NCI-H2029 treated with DMSO at 0.1 percent for 48 hours (cell line): ENCODE measurements around the gene BLACAT1.

ENCODE experiments used
- DNase-seq: peaks from one replicate; lab custom pipeline; 2025; lab: John Stamatoyannopoulos, UW

The BLACAT1 gene

DNA sequence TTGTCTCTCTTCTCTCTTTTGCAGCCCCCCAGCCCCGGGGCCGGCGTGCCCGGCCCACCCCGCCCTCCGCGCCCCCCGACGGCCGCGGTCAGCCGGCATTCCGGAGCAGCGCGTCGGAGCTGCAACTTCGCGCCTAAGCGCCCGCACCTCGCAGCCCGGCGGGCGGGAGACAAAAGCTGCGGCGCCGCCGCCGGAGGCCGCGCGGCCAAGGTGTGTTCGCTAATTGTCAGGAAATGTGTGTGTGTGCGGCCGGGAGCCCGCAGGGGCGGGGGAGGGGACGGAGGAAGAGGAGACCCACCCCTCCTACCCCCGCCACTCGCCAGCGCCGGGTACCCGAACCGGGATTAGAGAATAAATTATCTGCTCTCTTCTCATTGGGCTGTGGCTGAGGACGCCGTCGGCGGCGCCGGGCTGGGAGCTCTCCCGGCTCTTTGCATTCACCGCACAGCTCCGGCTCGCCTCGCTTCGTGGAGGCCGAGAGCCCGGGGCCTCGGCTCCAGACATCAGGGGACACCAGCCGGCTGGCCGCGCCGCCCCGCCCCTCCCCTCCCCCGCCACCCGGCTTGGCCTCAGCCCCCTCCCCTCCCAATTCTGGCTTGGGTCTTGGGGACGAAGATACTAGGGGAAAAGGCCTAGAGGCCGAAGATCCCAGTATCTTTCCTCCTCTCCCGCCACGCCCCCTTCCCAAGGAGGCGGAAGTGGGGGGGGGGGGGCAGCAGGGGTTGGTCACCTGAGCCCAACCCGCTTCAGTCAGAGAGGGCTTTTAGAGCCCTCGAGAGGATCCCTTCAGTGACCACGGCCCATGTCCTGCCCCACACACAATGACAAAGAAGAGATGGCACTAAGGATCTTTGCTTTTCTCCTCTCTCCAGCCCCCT is 1.3 kb upstream of the BLACAT1 start:
- peak; percentile 32 for DNase-seq

DNA sequence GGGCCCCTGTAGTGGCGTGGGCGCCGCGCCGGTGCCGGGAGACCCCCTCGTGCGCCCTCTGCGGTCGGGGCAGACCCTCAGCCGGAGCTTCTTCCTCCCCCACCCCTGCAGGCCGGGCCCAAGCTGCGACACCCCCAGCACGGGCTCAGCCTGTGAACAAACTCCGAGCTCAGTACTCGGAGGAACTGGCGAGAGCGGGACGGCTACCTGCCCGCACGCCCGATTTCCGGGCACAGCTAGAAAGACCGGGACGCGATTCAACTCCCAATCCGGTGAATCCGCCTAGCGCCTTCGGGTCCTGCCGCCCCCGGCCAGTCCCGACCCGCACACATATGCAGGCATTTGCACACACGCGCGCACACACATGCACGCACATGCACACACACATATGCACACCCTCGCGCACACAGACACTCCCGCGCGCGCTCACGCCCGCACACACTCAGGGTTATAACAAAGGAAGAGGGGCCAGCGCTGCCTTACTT is 580 bp upstream of the BLACAT1 start:
- no peak for DNase-seq

DNA sequence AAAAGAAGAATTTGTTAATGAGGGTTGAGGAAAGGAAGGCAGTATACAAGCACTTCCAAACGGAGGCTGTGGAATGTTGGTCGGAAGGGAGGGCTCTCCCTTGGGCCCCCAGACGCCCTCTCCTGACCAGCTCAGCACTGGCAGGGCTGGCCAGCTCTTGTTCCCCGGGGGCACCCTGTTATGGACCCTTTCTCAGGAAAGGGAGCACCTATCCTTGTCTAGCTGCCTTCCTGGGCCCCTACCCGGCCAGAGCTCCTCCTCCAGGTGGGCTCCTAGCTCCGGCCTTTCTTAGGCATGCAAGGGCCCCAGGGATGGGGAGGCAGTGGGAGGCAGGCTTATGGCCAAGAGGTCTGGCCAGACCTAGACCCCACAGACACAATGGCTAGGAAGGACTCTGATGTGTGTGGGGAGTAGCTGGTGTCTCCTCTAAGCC is 926 bp downstream of the BLACAT1 start:
- no peak for DNase-seq

DNA sequence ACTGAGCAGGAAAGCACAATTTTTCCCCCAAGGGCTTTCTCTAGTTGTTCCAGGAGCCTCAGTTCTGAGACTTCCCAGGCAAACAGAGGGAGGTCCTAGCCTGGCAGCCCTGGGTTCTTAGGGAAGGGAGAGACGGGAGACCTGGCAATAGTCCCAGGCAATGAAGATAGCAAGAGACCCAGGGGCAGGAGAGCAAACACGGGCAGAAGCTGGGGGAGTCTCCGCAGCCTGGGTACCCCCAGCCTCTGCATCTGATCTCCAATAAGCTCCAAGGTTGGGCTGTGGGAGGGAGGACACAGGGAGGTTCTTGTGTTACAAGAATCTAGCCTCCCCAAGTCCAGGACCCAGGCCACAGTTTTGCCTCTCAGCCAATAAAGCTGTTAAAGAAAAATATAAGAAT is 2.4 kb downstream of the BLACAT1 start:
- DNase-seq: no peak

DNA sequence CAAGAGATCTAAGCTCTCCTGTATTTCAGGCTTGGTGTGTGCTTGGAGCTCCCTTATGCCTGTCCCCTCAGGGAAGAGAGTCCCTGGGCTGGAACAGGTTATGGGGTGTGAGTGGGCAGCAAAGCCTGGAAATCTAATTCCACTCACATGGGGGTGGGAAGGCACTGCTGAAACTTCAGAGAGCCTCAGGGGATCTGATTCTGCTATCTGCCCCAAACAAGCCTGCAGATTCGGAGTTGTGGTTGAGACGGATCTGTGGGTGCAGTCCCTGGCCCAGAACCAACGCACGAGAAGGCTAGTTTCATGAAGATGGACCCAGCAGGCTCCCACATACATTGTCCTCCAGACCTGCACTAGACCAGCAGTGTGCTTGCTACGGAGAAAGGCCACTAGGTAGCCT is 2.9 kb downstream of the BLACAT1 start:
- DNase-seq: no peak

DNA sequence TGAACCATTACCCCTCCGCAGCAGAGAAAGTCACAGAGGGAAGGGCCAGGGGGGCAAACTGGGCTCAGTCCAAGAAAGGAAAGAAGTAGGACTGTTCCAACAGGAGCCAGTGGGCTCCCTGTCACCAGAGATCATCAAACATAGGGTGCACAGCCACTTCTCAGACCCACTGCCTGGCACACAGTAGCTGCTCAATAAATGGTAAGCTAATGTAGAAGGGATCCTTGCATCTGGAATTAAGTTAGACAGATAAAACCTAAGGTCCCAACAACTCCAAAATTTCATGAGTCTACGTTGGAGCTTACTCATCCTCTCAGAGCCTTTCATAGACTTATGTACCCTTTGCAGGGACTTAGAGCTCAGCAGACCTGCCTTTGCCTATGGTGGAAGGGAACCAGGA is 3.5 kb downstream of the BLACAT1 start:
- no peak for DNase-seq

DNA sequence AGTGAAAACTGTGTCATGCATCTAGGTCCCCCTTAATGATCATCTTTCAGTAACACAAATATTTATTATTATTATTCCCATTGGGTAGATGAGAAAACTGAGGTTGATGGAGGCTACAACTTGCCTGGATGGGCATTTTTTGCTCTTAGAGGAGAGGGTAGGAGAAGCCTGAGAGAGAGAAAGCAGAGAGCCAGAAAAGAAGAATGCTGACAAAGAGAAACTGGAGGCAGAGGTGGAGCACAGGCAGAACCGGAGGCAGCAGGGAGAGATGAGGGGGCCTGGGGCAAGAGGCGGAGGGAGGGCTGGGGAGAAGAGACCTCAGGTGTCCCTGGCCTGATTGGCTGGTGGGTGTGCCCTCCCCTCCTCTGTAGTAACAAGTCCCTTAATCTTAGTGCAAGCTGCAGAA is 4.1 kb downstream of the BLACAT1 start:
- DNase-seq: no peak

DNA sequence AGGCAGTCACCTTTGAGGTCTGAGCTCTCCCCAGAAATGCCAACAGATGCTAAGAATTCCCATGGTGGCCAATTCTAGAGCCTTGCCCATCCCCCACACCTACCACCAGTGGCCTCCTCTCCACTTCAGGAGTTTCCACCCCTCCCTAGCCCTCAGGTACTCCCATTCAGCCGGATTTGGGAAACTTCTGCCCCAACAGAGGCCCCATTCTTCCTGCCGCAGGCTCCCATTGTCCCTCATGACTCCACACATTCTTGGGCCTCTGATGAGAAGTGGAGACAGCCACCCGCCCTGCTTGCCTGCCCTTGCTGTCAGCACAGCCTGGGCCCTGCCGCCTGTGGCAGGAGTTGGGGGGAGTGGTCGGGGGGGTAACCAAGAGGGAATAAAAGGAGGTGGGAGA is 4.6 kb downstream of the BLACAT1 start:
- DNase-seq: no peak

DNA sequence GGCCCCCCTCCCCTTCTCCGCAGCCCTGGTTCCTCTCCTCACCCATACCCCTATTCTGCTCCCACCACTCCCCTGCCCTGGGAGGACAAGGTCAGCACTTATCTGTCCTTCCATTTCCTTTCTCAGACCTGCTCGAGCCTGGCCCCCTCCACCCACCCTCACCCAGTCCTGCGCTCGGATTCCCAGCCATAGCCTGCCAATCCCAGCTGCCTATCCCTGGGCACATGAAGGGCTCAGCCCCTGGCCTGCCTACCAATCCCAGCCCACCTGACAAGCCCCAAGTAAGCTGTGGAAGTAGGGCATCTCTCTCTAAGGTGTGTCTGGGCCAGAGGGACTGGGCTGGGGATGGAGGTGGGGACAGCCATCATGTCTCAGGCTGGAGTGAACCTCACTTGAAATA is 5.4 kb downstream of the BLACAT1 start:
- DNase-seq: no peak

DNA sequence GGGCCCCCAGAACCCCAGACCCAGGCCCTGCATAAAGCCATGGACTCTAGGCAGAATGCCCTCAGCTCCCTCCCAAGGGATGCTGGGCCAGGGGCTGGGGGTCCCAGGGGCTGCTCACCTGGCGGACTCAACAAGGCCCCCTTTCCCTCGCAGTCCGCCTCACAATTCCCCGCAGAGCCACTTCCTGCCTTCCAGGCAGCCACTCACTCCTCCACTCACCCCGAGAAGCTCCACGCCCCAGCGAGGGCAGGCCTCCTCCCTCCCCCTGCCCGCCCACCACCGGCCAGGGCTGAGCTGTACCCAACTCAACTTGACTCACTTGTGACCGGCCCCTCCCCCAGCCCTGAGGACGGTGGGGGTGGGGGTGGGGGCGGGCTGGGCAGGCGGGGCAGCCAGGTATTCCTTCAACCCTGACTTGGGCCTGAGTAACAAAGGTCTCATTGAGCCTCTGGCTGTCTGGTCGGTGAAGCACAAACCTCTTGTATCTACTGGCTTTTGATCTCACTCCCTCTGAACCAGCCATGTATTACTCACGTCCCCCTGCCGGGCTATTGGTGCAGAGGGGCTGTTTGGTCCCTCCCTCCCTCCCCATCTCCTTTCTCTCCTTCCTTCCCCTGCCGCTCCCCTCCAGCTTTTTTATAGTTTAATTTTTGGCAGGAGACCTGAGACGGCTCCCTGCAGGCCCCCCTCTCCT is 5.9 kb downstream of the BLACAT1 start:
- no peak for DNase-seq

DNA sequence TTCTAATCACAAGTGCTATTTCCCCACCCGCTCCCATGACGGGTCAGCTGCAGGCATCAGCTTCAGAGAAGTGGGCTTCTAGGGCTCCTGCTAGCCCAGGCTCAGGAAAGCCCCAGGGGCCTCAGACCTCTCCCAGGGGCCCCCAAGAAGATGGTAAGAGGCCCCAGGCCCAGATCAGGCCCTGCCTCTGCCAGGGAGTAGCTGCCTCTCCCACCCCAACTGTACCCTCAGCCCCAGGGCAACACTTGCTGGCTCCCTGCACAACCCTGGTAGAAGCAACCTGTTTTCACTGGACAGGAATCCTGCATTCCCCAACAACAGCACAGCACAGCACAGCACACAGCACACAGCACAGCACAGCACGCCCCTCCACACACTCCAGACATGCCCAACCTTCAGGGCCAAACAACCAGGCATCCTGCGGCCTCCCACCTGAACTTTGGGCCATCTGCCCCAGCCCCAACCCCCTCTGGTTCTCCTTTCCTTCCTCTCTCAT is 6.5 kb downstream of the BLACAT1 start:
- DNase-seq: no peak

DNA sequence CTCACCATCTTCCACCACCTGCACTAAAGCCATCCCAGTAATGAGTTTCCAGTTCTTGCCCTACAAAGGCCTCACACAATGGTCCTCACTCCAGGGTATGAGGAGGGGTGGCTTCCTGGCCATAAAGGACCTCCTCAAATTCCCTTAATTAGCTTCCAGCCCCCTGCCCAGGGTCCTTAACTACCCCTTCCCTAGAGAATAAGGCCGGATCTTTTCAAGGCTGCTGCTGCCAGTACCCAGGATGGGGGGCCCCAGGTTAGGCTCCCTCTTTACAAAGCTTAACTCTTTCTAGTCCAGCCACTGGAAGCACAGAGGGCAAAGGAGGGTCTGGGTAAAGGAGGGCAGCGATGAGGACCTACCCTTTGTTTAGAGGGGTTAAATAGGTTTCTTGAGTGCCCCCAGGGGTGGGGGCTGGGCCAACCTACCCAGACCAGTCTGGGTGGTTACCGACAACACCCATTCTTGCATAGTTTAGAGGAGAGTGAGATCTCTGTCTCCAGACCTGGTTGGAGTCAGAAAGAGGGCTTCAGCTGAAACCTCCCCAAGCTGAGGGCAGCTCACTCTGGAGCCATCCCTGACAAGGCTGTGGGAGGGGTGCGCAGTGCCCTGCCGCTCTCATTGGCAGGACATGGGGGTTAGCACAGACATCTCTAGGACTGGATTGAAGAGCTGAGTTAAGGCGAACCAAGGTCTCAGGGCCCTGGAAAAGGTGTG is 7.1 kb downstream of the BLACAT1 start:
- DNase-seq: no peak

DNA sequence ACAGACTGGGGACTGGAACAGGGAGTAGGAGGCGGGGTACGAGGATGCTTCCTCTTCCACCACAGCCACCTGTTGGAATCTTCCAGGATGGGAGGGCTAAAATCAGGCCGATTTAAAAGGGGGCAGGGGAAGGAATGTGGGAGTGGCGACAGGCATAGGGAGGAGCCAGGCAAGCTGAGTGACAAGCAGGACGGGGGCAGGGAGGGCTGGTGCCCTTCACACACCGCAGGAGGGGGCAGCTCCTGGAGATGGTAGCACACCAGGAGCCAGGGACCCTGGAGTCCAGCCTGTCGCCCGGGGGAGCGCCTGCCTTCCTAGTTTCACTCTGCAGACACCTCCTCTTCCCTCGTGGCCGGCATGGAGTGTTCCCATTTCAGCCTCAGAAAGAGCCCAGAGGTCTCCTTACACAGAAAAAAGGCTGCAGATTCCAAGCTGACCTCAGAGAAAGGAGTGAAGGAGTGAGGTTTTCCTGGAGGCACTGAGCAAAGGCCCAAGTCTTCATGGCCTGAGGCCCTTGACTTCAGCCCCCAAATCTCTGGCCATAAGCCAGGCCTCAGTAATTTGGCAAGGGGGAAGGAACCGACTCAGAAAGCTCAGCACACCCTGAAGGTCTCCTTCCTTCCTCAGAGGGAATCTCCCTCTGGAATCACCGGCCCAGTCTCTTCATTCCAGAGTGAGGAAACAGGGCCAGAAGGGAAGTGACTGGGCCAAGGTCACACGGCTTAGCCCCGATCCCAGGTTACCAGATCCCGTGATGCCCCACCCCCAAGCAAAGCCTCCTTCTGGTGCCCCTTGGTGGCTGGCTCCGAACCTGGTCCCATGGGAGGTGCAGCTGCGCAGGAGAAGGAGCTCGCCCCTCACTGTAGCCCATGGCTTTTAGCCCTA is 8.1 kb downstream of the BLACAT1 start:
- no peak for DNase-seq

DNA sequence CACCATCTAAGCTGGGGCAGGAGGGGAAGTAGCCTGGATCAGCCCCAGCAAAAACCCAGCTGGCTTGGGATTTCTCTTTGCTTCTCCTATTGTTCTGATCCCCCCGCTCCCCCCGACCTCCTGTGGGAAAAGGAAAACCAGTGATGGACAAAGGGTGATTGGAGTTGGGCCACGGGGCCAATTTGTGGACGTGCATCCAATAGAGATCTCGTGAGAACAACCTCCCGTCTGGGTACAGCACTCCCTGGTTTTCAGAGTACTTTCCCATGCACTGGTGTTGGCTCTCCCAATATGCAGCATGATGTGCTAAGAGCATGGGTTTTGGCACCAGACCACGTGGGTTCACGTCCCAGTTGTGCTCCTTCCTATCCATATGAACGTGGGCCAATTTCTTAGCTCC is 9.0 kb downstream of the BLACAT1 start:
- no peak for DNase-seq

DNA sequence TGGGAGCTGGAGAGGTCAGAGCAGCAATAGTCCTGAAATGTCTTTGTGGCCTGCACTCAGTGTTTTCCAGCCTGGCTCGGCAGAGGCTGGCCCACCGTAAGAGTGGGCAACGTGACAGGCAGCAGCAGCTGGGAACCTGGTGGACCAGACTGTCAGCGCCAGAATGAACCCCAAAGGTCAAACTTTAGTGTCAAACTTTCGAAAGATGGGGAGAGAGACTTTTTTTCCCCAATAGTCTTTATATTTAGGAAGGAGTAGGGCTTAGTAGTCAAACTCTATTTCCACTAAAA is 10.3 kb downstream of the BLACAT1 start:
- no peak for DNase-seq

DNA sequence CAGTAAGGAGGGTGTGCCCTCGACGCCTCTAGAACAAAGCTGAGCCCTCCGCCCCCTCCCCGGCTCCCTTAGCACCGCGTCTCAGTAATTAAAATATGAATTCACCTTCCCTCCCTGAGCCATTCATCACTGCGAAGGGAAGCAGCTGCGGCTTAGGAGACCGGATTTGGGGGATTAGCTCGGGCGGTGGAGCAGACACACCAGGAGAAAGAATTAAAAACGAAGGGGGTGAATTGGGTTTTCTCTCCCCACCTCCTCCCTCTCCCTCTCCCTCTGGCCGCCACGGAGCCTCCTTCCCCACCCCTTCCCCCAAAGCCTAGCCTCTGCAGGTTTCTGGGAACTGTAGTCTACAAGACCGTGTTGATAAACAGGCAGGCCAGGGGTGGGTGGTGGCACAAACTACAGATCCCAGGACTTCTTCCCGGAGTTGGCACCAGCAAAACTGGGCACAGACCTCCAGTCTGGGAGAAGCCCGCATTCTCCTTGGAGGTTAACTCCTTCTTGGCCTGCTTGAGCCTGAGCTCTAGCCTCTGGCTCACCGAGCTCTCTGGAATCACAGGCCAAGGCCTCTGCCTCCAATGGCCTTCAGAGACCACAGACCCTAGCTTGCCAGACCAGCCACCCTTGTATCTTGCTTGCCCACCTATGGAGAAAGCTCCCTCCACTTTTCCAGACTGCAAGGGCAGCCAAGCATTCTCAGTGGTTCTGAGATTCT is 10.8 kb downstream of the BLACAT1 start:
- no peak for DNase-seq

DNA sequence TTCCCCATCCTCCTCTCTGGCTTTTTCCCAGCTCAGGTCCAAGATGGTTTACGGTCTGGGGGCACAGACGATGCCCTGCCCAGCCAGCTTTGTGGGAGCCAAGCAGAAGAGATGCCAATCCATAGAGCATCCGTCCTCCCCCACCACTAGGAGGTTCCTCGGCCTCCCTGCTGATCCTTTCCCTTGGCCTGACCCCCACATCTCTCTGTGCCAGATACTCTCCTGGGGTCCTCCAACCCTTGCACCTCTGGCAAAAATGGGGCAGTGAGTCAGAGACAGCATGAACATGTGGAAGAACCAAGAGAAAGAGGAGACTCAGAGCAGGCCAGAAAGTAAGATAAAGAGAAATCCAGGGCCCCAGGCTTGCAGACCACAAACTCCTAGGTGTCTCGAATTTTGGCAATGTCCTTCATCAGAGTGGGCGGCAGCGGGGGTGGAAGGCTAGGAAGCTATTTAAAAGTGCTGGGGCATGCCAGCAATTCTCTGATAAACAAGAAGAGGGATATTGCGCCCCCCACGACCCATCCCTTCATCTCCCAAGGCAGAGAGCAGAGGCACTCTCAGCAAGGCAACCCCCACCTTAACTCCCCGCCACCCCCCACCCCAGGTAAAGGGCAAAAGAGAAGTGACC is 11.4 kb downstream of the BLACAT1 start:
- no peak for DNase-seq

DNA sequence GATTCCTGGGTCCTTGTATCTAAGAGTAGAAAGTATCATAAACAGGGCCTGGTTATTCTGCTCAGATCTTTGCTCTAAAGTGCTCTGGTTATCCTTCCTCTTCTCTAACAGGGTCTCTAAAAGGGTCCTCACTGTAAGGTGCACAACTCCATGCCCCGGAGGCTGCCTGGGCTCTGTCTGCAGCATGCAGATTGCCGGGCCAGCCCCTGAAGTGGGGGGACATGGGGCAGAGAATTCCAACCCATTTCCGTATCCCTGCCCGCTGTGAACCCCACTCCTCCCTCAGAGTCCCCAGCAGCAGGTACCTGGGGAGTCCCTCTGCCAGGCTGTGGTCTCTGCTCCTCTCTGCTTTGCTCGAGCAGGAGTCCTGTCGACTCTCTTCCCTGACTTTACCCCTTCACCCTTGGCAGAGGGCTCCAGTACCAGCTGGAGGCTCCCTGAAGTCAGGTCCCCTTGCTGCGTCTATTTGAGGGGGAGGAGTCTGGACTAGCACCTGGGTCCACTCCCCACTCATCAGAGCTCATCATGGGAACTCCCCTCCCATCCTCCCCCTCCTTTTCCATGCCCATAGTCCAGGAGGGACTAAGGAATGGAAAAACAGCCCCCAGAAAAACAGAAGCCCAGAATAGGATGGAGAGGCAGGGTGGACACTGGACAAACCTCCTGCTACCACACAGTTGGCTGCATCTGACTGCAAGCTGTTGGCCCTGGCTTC is 12.1 kb downstream of the BLACAT1 start:
- DNase-seq: no peak

DNA sequence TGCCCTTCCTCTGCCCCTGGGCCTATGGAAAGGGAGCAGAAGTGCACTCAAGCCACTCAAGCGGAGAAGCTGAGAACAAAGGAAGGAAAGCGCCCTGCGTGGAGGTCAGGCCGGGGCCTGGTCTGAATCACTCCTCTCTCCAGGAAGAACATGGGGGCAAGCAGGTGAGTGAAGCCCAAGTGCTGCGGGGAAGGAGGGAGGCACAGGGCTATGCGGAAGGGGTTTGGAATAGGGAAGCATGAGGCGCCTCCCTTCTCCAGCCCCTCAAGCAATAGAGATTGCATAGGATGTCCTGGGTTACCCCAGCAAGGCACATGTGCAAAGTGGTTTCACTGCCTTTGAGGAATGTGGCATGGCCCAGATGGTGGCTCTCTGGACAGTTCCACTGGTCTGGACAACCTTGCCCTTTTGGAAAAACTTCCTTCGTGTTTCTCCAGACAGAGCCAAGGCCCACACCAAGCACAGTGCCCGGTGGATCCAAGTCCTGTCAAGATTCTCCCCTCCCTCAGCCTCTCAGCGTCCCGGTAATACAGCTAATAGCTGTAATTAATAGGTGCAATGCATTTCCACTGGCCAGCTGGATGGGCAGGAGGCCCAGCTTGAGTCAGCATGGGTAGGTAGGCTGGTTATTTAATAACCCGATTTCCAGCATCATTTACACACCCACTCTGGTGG is 13.7 kb downstream of the BLACAT1 start:
- peak; percentile 45 for DNase-seq

DNA sequence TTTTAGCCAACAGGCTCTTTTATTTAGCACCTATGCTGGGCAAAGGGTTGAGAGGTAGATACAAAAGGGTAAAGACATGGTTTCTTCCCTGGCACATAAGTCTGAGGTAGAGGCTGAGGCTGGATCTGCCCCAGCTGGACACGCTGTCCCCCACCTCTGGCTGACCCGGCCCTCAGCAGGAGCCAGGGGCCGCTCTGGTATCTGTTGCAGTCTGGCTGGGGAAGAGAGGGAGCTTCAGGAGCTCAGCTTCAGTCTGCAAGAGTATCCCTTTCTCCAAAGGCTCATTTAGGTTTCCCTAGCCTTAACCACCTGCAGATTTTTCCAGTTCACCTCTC is 14.2 kb downstream of the BLACAT1 start:
- no peak for DNase-seq
